Measurements from ENCODE around the gene LRRC26. TPM values are rescaled to one million over a fixed set of nuclear protein-coding genes. Genes with fewer than 3 reads are reported as not detected.

LRRC26 gene
- total and polyA plus RNA-seq, 2 of the 13 experiments (the other 11 are each of a cell fraction or from before 2014, with no cell fraction given) = not detected

DNA sequence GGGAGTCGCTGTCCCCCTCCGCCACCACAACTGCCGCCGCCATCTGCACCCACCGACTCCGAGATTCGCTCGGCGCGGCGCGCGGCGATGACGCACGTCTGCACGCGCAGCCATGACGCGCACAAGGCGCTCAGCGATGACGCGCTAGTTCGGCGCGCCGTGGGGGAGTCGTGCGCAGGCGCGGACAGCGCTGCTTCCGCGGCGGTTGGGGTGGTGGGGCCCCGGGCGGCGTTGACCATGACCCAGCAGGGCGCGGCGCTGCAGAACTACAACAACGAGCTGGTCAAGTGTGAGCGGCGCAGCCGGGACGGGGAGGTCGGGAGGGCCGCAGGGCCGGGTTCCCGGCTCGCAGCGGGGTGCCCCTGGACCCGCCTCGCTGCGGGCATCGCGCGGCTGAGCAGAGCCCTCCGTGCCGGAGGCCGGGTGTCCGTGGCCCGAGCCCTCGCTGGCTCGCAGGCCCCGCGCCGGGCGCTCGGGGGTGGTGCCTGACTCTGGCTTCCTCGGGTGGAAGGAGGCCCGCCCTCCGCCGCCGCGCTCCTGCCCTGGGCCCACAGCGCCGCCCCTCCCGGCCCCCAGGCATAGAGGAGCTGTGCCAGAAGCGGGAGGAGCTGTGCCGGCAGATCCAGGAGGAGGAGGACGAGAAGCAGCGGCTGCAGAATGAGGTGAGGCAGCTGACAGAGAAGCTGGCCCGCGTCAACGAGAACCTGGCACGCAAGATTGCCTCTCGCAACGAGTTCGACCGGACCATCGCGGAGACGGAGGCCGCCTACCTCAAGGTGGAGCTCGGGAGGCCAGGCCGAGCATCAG, 18.8 kb upstream of the LRRC26 start, which contains the start of the genes ANAPC2 and SSNA1 (continued):
- TF ChIP-seq ZNF557 (CRISPR knock-in tag; IDR thresholded peaks at IDR 0.05) = no peak
- TF ChIP-seq KDM5B (CRISPR knock-in tag; IDR thresholded peaks at IDR 0.05; ENCODE audit: borderline replicate concordance) = peak; percentile 76; the same call in 1 of the 2 replicates
- no peak for TF ChIP-seq SUZ12 (IDR thresholded peaks at IDR 0.05; ENCODE audit: low read depth, low read length)
- no peak for TF ChIP-seq ZNF569 (CRISPR knock-in tag; IDR thresholded peaks at IDR 0.05; ENCODE audit: borderline replicate concordance)
- peak; percentile 25; the same call in 1 of the 2 replicates for TF ChIP-seq ZNF572 (CRISPR knock-in tag; IDR thresholded peaks at IDR 0.05)
- TF ChIP-seq, protein P1, sequence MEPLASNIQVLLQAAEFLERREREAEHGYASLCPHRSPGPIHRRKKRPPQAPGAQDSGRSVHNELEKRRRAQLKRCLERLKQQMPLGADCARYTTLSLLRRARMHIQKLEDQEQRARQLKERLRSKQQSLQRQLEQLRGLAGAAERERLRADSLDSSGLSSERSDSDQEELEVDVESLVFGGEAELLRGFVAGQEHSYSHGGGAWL (CRISPR knock-in tag; IDR thresholded peaks at IDR 0.05) = peak; percentile 85
- no peak for TF ChIP-seq CHCHD3 (CRISPR knock-in tag; IDR thresholded peaks at IDR 0.05)
- no peak for TF ChIP-seq ZBTB20 (CRISPR knock-in tag; IDR thresholded peaks at IDR 0.05; ENCODE audit: borderline replicate concordance, low read depth)
- TF ChIP-seq KLF16 (CRISPR knock-in tag; IDR thresholded peaks at IDR 0.05) = peak in 1 of 2 experiments; percentile 75; a peak in 2 of 4 replicates
- 0 out of 2 replicates have a peak, but pooled peaks have one; percentile 55 for TF ChIP-seq CAMTA2 (CRISPR knock-in tag; IDR thresholded peaks at IDR 0.05; ENCODE audit: borderline replicate concordance)
- no peak for TF ChIP-seq CEBPB (IDR thresholded peaks at IDR 0.05; ENCODE audit: borderline replicate concordance, low read depth, low read length)
- TF ChIP-seq, protein P2, sequence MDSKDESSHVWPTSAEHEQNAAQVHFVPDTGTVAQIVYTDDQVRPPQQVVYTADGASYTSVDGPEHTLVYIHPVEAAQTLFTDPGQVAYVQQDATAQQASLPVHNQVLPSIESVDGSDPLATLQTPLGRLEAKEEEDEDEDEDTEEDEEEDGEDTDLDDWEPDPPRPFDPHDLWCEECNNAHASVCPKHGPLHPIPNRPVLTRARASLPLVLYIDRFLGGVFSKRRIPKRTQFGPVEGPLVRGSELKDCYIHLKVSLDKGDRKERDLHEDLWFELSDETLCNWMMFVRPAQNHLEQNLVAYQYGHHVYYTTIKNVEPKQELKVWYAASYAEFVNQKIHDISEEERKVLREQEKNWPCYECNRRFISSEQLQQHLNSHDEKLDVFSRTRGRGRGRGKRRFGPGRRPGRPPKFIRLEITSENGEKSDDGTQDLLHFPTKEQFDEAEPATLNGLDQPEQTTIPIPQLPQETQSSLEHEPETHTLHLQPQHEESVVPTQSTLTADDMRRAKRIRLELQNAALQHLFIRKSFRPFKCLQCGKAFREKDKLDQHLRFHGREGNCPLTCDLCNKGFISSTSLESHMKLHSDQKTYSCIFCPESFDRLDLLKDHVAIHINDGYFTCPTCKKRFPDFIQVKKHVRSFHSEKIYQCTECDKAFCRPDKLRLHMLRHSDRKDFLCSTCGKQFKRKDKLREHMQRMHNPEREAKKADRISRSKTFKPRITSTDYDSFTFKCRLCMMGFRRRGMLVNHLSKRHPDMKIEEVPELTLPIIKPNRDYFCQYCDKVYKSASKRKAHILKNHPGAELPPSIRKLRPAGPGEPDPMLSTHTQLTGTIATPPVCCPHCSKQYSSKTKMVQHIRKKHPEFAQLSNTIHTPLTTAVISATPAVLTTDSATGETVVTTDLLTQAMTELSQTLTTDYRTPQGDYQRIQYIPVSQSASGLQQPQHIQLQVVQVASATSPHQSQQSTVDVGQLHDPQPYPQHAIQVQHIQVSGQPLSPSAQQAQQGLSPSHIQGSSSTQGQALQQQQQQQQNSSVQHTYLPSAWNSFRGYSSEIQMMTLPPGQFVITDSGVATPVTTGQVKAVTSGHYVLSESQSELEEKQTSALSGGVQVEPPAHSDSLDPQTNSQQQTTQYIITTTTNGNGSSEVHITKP (CRISPR knock-in tag; IDR thresholded peaks at IDR 0.05; ENCODE audit: low read depth) = no peak
- TF ChIP-seq MZF1 (CRISPR knock-in tag; IDR thresholded peaks at IDR 0.05; ENCODE audit: borderline replicate concordance) = no peak
- TF ChIP-seq GABPA (IDR thresholded peaks at IDR 0.05; ENCODE audit: low read depth, low read length) = no peak
- TF ChIP-seq GABPA (CRISPR knock-in tag; IDR thresholded peaks at IDR 0.05; ENCODE audit: low read depth) = no peak; the same call in 1 of the 2 replicates
- TF ChIP-seq KMT2A (CRISPR knock-in tag; IDR thresholded peaks at IDR 0.05) = peak; percentile 89
- TF ChIP-seq TCF7 (IDR thresholded peaks at IDR 0.05; ENCODE audit: low read depth) = no peak
- no peak for TF ChIP-seq USF2 (IDR thresholded peaks at IDR 0.05; ENCODE audit: low read depth, low read length)
- TF ChIP-seq USF2 (CRISPR knock-in tag; IDR thresholded peaks at IDR 0.05; ENCODE audit: borderline replicate concordance) = no peak; the same call in 1 of the 2 replicates
- TF ChIP-seq ZNF24 (IDR thresholded peaks at IDR 0.05) = no peak
- TF ChIP-seq, protein P3, sequence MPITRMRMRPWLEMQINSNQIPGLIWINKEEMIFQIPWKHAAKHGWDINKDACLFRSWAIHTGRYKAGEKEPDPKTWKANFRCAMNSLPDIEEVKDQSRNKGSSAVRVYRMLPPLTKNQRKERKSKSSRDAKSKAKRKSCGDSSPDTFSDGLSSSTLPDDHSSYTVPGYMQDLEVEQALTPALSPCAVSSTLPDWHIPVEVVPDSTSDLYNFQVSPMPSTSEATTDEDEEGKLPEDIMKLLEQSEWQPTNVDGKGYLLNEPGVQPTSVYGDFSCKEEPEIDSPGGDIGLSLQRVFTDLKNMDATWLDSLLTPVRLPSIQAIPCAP (CRISPR knock-in tag; IDR thresholded peaks at IDR 0.05; ENCODE audit: low read depth) = no peak
- 0 out of 2 replicates have a peak, but pooled peaks have one; percentile 67 for TF ChIP-seq ZNF335 (CRISPR knock-in tag; IDR thresholded peaks at IDR 0.05)
- no peak for TF ChIP-seq RARG (CRISPR knock-in tag; IDR thresholded peaks at IDR 0.05; ENCODE audit: low read depth)
- TF ChIP-seq ZNF446 (CRISPR knock-in tag; IDR thresholded peaks at IDR 0.05) = no peak

Measured in HepG2 (cell line).